ENCODE measurements around the gene CNGA1.

DNA sequence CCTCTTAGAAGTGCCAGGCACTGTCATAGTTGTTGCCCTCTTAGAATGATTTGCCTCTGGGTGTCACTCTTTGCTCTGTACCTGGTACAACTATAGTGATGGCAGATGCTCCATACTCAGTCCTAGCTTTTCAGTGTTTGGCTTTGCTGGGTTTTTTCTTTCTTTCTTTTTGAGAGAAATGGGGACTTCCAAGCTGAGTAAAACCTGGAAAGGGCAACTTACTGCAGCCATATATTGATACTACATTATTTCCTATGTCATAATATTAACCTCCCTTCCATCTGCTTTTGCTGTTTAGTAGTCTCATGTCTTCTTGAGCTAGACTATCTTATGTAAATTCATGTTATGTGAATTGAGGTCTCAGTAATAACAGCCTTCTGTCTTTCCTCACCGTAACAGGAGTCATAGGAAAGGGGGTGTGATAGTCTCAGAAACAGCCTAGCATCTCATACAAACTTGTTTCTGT, 49.1 kb upstream of the CNGA1 start:
- TF ChIP-seq POLR2A (IDR thresholded peaks at IDR 0.05): no peak
- TF ChIP-seq, protein P1, sequence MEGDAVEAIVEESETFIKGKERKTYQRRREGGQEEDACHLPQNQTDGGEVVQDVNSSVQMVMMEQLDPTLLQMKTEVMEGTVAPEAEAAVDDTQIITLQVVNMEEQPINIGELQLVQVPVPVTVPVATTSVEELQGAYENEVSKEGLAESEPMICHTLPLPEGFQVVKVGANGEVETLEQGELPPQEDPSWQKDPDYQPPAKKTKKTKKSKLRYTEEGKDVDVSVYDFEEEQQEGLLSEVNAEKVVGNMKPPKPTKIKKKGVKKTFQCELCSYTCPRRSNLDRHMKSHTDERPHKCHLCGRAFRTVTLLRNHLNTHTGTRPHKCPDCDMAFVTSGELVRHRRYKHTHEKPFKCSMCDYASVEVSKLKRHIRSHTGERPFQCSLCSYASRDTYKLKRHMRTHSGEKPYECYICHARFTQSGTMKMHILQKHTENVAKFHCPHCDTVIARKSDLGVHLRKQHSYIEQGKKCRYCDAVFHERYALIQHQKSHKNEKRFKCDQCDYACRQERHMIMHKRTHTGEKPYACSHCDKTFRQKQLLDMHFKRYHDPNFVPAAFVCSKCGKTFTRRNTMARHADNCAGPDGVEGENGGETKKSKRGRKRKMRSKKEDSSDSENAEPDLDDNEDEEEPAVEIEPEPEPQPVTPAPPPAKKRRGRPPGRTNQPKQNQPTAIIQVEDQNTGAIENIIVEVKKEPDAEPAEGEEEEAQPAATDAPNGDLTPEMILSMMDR (IDR thresholded peaks at IDR 0.05): no peak

Measured in testis (tissue), 2 donors.